HG03439 (cell line): ENCODE data around the gene SERPINB7.

Experiments
- ATAC-seq: cut with Tn5 transposase; IDR thresholded peaks from one replicate; pipeline ENCODE4 v1.9.1; 2021; ENCODE audit warnings: mild to moderate bottlenecking, moderate library complexity; ENCODE audit not compliant: unreplicated experiment

The SERPINB7 gene

GRCh38 chr18:63843008-63843407, 67.8 kb downstream of the SERPINB7 start:
- ATAC-seq = no peak

GRCh38 chr18:63844254-63844653, 69.0 kb downstream of the SERPINB7 start:
- no peak for ATAC-seq

GRCh38 chr18:63848159-63848558, 72.9 kb downstream of the SERPINB7 start:
- ATAC-seq = no peak

GRCh38 chr18:63850020-63850419, 74.8 kb downstream of the SERPINB7 start:
- ATAC-seq = no peak

GRCh38 chr18:63850636-63851035, 75.4 kb downstream of the SERPINB7 start:
- ATAC-seq = no peak
